K562 (cell line): ENCODE results near the gene PDPK1. TPM values are rescaled to one million over a fixed set of nuclear protein-coding genes. Genes with fewer than 3 reads are reported as not detected.
A peak's percentile ranks its signal among the peaks of the same experiment; 100 is the strongest.

Source experiments
- ATAC-seq: fragments of 200-7000 bp; cut with Tn5 transposase; 3 replicates; pipeline ENCODE4 v1.9.1; 2020; ENCODE audit warnings: moderate library complexity
- BruUV-seq: library from RNA; stranded (reverse); fragments of 400-500 nt; replicated peaks from 2 replicates; lab custom pipeline; 2021; lab: Mats Ljungman, UMichigan
- CTCF ChIA-PET: fragments of 300-600 bp; formaldehyde crosslinking; extraction: SDS; loops from one replicate; lab custom pipeline; 2021; ENCODE audit warnings: low intra/inter-chr PET ratio; lab: Yijun Ruan, JAX
- POLR2A ChIA-PET: fragments of 300-600, 350-650 bp; sonication (Branson Sonifier 250); formaldehyde crosslinking; extraction: SDS; loops from one replicate; lab custom pipeline; 2021; ENCODE audit warnings: antibody characterized with exemption, inconsistent platforms; lab: Yijun Ruan, JAX
- DNase-seq, 4 experiments: peaks; one replicate each; pipeline versions ENCODE4 v3.0.0 to v3.0.0-alpha.2; 2011 to 2018; ENCODE audit warnings: low spot score in 3 of 4, mixed read lengths in 3 of 4; ENCODE audit errors: extremely low read depth in 1 of 4
- FAIRE-seq: peaks from 2 replicates; lab custom pipeline; 2011; peaks lifted over from hg19 to GRCh38; lab: Jason Lieb, UNC
- H2AFZ ChIP-seq: 2 replicates; pipeline ENCODE4 v1.6.0; 2011; ENCODE audit warnings: low read depth, low read length, control low read depth, inconsistent platforms
- H3K27ac ChIP-seq: fragments of 200-600 bp; 3 replicates; pipeline ENCODE4 v1.8.0; 2011; ENCODE audit warnings: low read depth, mild to moderate bottlenecking, control low read depth, inconsistent platforms, low read length, moderate library complexity, mixed read lengths; ENCODE audit errors: extremely low read depth
- H3K27me3 ChIP-seq, 2 experiments: fragments of 300-600 bp in 1 of 2; 2 replicates in 1 of 2; 3 replicates in 1 of 2; pipeline versions ENCODE4 v1.6.0 to v1.8.0; 2011; ENCODE audit warnings: inconsistent platforms in 2 of 2, low read length in 2 of 2, mild to moderate bottlenecking in 1 of 2, mixed read lengths in 1 of 2, moderate library complexity in 1 of 2; ENCODE audit not compliant: control insufficient read depth in 2 of 2, insufficient read depth in 2 of 2
- H3K36me3 ChIP-seq: fragments of 300-600 bp; 3 replicates; pipeline ENCODE4 v1.8.0; 2011; ENCODE audit warnings: mild to moderate bottlenecking, low read length, inconsistent platforms; ENCODE audit not compliant: control insufficient read depth, insufficient read depth
- H3K4me1 ChIP-seq, 2 experiments: fragments of 200-600 bp in 1 of 2; replicated peaks in 1 of 2; 2 replicates in 1 of 2; 3 replicates in 1 of 2; pipeline versions ENCODE4 v1.5.1 to v1.8.0; 2011; ENCODE audit warnings: inconsistent platforms in 2 of 2, low read length in 2 of 2, mild to moderate bottlenecking in 1 of 2, mixed read lengths in 1 of 2, moderate library complexity in 1 of 2; ENCODE audit not compliant: control insufficient read depth in 2 of 2, insufficient read depth in 2 of 2
- H3K4me2 ChIP-seq: 2 replicates; pipeline ENCODE4 v1.6.1; 2011; ENCODE audit warnings: low read length, control low read depth, inconsistent platforms, mixed read lengths; ENCODE audit not compliant: insufficient read depth
- H3K4me3 ChIP-seq: fragments of 200-600 bp; sonication (generic), shearing (Covaris generic); 2 replicates; pipeline ENCODE4 v1.5.1; 2016; ENCODE audit warnings: control low read depth, inconsistent platforms
- H3K79me2 ChIP-seq: fragments of 200-600 bp; 3 replicates; pipeline ENCODE4 v1.8.0; 2011; ENCODE audit warnings: low read length, inconsistent platforms; ENCODE audit not compliant: control insufficient read depth, insufficient read depth
- H3K9ac ChIP-seq, 2 experiments: 2 replicates each; pipeline versions ENCODE4 v1.6.0 to v1.6.1; 2011; ENCODE audit warnings: low read depth in 2 of 2, low read length in 2 of 2, control low read depth in 1 of 2, inconsistent platforms in 1 of 2, mild to moderate bottlenecking in 1 of 2, mixed read lengths in 1 of 2; ENCODE audit not compliant: insufficient read depth in 1 of 2
- H3K9me1 ChIP-seq: one replicate; pipeline ENCODE4 v1.6.0; 2011; ENCODE audit warnings: inconsistent platforms, mild to moderate bottlenecking, low read length, moderate library complexity; ENCODE audit not compliant: control insufficient read depth, insufficient read depth
- H3K9me3 ChIP-seq: replicated peaks from 2 replicates; pipeline ENCODE4 v1.5.1; 2011; ENCODE audit warnings: low read depth, low read length, inconsistent platforms; ENCODE audit not compliant: control insufficient read depth, insufficient read depth
- H4K20me1 ChIP-seq: replicated peaks from 2 replicates; pipeline ENCODE4 v1.6.1; 2011; ENCODE audit warnings: low read length, inconsistent platforms, mixed read lengths; ENCODE audit not compliant: control insufficient read depth, insufficient read depth
- CAMTA2 ChIP-seq: fragments of 250-450 bp; sonication (Bioruptor Pico); conservative IDR thresholded peaks from 2 replicates; pipeline ENCODE4 v1.5.1; 2022
- CCNT2 ChIP-seq: IDR thresholded peaks from 2 replicates; pipeline ENCODE4 v1.6.1; 2011; ENCODE audit warnings: borderline replicate concordance, low read depth, mild to moderate bottlenecking, moderate library complexity, mixed read lengths, low read length; ENCODE audit not compliant: insufficient read length; ENCODE audit errors: extremely low read depth
- ESRRA ChIP-seq: fragments of 450-650 bp; IDR thresholded peaks from 2 replicates; pipeline ENCODE4 v1.6.1; 2014; ENCODE audit warnings: low read depth, mild to moderate bottlenecking, moderate library complexity, borderline replicate concordance
- FUS ChIP-seq: fragments of 200-400 bp; formaldehyde crosslinking; optimal IDR thresholded peaks from 2 replicates; pipeline ENCODE3; 2017; ENCODE audit warnings: low read depth, low read length
- HMGN3 ChIP-seq: IDR thresholded peaks from 2 replicates; pipeline ENCODE4 v1.6.1; 2011; ENCODE audit warnings: borderline replicate concordance, low read depth, mild to moderate bottlenecking, mixed read lengths, low read length; ENCODE audit not compliant: insufficient read length; ENCODE audit errors: extremely low read depth
- KAT2B ChIP-seq: IDR thresholded peaks from one replicate; pipeline ENCODE4 v1.6.1; 2012; ENCODE audit warnings: low read depth, mild to moderate bottlenecking, control low read depth, inconsistent platforms, low read length, moderate library complexity
- KDM5B ChIP-seq: fragments of 200-600 bp; sonication (generic); IDR thresholded peaks from 2 replicates; pipeline ENCODE4 v1.6.1; 2012; ENCODE audit warnings: low read depth, mild to moderate bottlenecking, moderate library complexity, low read length, control low read depth, inconsistent platforms; ENCODE audit not compliant: insufficient replicate concordance
- LEF1 ChIP-seq: fragments of 450-650 bp; IDR thresholded peaks from 2 replicates; pipeline ENCODE4 v1.6.1; 2016; ENCODE audit warnings: mild to moderate bottlenecking
- MTA3 ChIP-seq: fragments of 450-650 bp; formaldehyde crosslinking; IDR thresholded peaks from 2 replicates; pipeline ENCODE4 v1.6.1; 2017; ENCODE audit warnings: mild to moderate bottlenecking, borderline replicate concordance
- MYC ChIP-seq, 2 experiments: fragments of 250-450 bp in 1 of 2; sonication (Bioruptor Pico) in 1 of 2; IDR thresholded peaks; 2 replicates each; pipeline versions ENCODE4 v1.5.1 to v1.6.1; 2012 to 2021; ENCODE audit warnings: low read depth in 2 of 2, borderline replicate concordance in 1 of 2, improper control_type of control experiment in 1 of 2, low read length in 1 of 2, mild to moderate bottlenecking in 1 of 2, moderate library complexity in 1 of 2
- PRDM10 ChIP-seq: fragments of 450-650 bp; IDR thresholded peaks from 2 replicates; pipeline ENCODE4 v1.6.1; 2018; ENCODE audit not compliant: partially characterized antibody
- RAD21 ChIP-seq, 2 experiments: fragments of 250-450 bp in 1 of 2; fragments of 450-650 bp in 1 of 2; sonication (Bioruptor Pico) in 1 of 2; formaldehyde crosslinking in 1 of 2; IDR thresholded peaks in 1 of 2; conservative IDR thresholded peaks in 1 of 2; 2 replicates each; pipeline versions ENCODE4 v1.4.0 to v1.8.0; 2020 to 2022; ENCODE audit warnings: mild to moderate bottlenecking in 2 of 2, moderate library complexity in 1 of 2
- RB1 ChIP-seq: fragments of 450-650 bp; IDR thresholded peaks from 2 replicates; pipeline ENCODE4 v1.6.1; 2017; ENCODE audit warnings: low read depth, mild to moderate bottlenecking
- RBM17 ChIP-seq: fragments of 200-400 bp; formaldehyde crosslinking; IDR thresholded peaks from 2 replicates; pipeline ENCODE4 v1.6.1; 2017; ENCODE audit warnings: low read depth, mild to moderate bottlenecking, low read length, borderline replicate concordance
- SMAD4 ChIP-seq: fragments of 250-450 bp; sonication (Bioruptor Pico); conservative IDR thresholded peaks from 2 replicates; pipeline ENCODE4 v1.8.0; 2021; ENCODE audit warnings: inconsistent platforms, mild to moderate bottlenecking, moderate library complexity
- TCF3 ChIP-seq: sonication (generic); formaldehyde crosslinking; IDR thresholded peaks from 2 replicates; pipeline ENCODE4 v1.4.0; 2020; ENCODE audit warnings: mild to moderate bottlenecking, missing genetic modification reagents
- TRIM28 ChIP-seq: fragments of 450-650 bp; IDR thresholded peaks from 2 replicates; pipeline ENCODE4 v1.6.1; 2017
- ZC3H11A ChIP-seq: IDR thresholded peaks from 2 replicates; pipeline ENCODE4 v1.6.1; 2012; ENCODE audit warnings: low read depth, low read length, improper control_type of control experiment
- ZNF232 ChIP-seq: sonication (generic); formaldehyde crosslinking; IDR thresholded peaks from 2 replicates; pipeline ENCODE4 v1.8.0; 2022; ENCODE audit warnings: mild to moderate bottlenecking, missing genetic modification reagents
- WGBS: fragments of 100-300 bp; shearing (Covaris generic); methylation state at CpG from one replicate; pipeline ENCODE4 v1.1.6; 2016; ENCODE audit warnings: low coverage, mixed read lengths; ENCODE audit not compliant: insufficient coverage; ENCODE audit errors: missing lambda C conversion rate; 5-methylcytosine and 5-hydroxymethylcytosine counted together
- in situ Hi-C: fragments of 300-500 bp; cut with MboI; formaldehyde crosslinking; loops from 4 replicates; pipeline ENCODE4 v1.15.0; 2018; ENCODE audit warnings: inconsistent platforms, mixed read lengths
- intact Hi-C: fragments of 100-400 bp; cut with micrococcal nuclease; formaldehyde crosslinking; loops from 2 replicates; pipeline ENCODE4 v1.14.2; 2022
- polyA plus RNA-seq, 8 experiments: library from polyadenylated mRNA; depleted of rRNA in 4 of 8; stranded (reverse) in 5 of 8; unstranded in 3 of 8; fragments of >200 nt; fragmentation: Nextera tagmentation in 2 of 8; fragmentation: Illumina TruSeq in 1 of 8; extraction: Ambion mirVana in 2 of 8; extraction: Trizol in 1 of 8; gene quantifications; 2 replicates each; pipeline versions ENCODE4 v1.2.1 to v1.2.3, GENCODE V29; 2011 to 2014; ENCODE audit warnings: inconsistent platforms in 1 of 8, missing spikeins in 1 of 8
- total RNA-seq, 7 experiments: library from RNA; depleted of rRNA in 6 of 7; stranded (reverse); fragments of >200 nt in 6 of 7; fragmentation: Illumina TruSeq in 2 of 7; extraction: Trizol in 2 of 7; gene quantifications; 2 replicates each; pipeline versions ENCODE4 v1.2.1 to v1.2.3, GENCODE V29; 2011 to 2021; ENCODE audit warnings: low replicate concordance in 1 of 7

PDPK1 gene
- total and polyA plus RNA-seq, 9 of the 15 experiments (the other 6 are each of a cell fraction or from before 2014, with no cell fraction given): 4.0 to 37.2 (median 18.7) TPM

GRCh38 chr16:2497116-2497630, 40.6 kb upstream of the PDPK1 start:
- H3K9me3 ChIP-seq: no peaks in the 10 kb centered on the region
- peak; percentile 82 for ATAC-seq
- H3K9ac ChIP-seq: peak overlapping the region; percentile 37 to 83; a peak in 3 of 4 replicates
- peaks cover 61% of the 10 kb centered on the region; the same call in 2 of the 3 replicates for H3K36me3 ChIP-seq
- H3K4me1 ChIP-seq: peaks cover 22 to 65% of the 10 kb centered on the region in 2 experiments
- H2AFZ ChIP-seq: no peak overlapping the region
- H3K4me2 ChIP-seq: peak overlapping the region; percentile 57; the same call in 1 of the 2 replicates
- intact Hi-C loops (loop anchor here (5.0 kb wide), 1 partner anchor 300 kb away; the partner anchor contains the start of gene CASKIN1), in situ Hi-C loops (no loop called here)
- ChIA-PET CTCF (no interaction called here), POLR2A (interaction anchor here (1.4 to 1.5 kb wide), 2 partner anchors 14 to 17 kb away, joined by 4 to 5 read pairs; partner anchors contain the start of gene ATP6V0C)
- H4K20me1 ChIP-seq: peaks cover 6% of the 10 kb centered on the region
- H3K9me1 ChIP-seq: no peaks in the 10 kb centered on the region
- no peaks in the 10 kb centered on the region for H3K27me3 ChIP-seq
- 48% methylated on average over 16 of the region's 21 CpGs for whole genome bisulfite sequencing
- H3K79me2 ChIP-seq: peaks cover 22% of the 10 kb centered on the region
- FAIRE-seq: peak; percentile 87
- peak; percentile 85 to 92 (median 88) for DNase-seq
- no peak overlapping the region for H3K4me3 ChIP-seq
- BruUV-seq: no TSS peak
- H3K27ac ChIP-seq: peak overlapping the region; percentile 47; the same call in 1 of the 3 replicates
- TF ChIP-seq TCF3 (peak; percentile 12; the same call in 1 of the 2 replicates), ZNF232 (CRISPR knock-in tag) (peak; percentile 98), ESRRA (peak; percentile 28; the same call in 1 of the 2 replicates), FUS (no peak), PRDM10 (peak; percentile 71), KDM5B (no peak), CAMTA2 (CRISPR knock-in tag) (no peak), TRIM28 (no peak), RAD21 (CRISPR knock-in tag; conservative IDR thresholded peaks at IDR 0.05 in 1 of 2, IDR thresholded peaks at IDR 0.05 in 1 of 2) (peak; percentile 51 to 78), CCNT2 (peak; percentile 61), KAT2B (no peak), SMAD4 (CRISPR knock-in tag) (peak; percentile 88), MTA3 (peak; percentile 80; the same call in 1 of the 2 replicates), HMGN3 (peak; percentile 80), MYC (IDR thresholded peaks at IDR 0.05; ENCODE audit: low read depth, low read length) (peak; percentile 76), MYC (CRISPR knock-in tag; IDR thresholded peaks at IDR 0.05; ENCODE audit: borderline replicate concordance, low read depth) (no peak; the same call in 1 of the 2 replicates), RBM17 (no peak), LEF1 (0 out of 2 replicates have a peak, but pooled peaks have one; percentile 41), ZC3H11A (no peak), RB1 (peak; percentile 53; the same call in 1 of the 2 replicates)
